ENCODE results near the gene OTOG. TPM values are rescaled to one million over a fixed set of nuclear protein-coding genes. Genes with fewer than 3 reads are reported as not detected.

Gene OTOG
- total and polyA plus RNA-seq, 2 of the 8 experiments (the other 6 are each of a cell fraction or from before 2014, with no cell fraction given): 0.41 to 1.5 TPM

- no peak for TF ChIP-seq CHD7 (IDR thresholded peaks at IDR 0.05; ENCODE audit: insufficient replicate concordance, low read length)
- no peak for TF ChIP-seq HDAC2 (IDR thresholded peaks at IDR 0.05; ENCODE audit: borderline replicate concordance in 1 of 2, low read depth in 2 of 2, low read length in 2 of 2)
- no peak for TF ChIP-seq CREB1 (IDR thresholded peaks at IDR 0.05)
- no peak for TF ChIP-seq KDM1A (IDR thresholded peaks at IDR 0.05; ENCODE audit: borderline replicate concordance, low read length)
- TF ChIP-seq SP2 (IDR thresholded peaks at IDR 0.05; ENCODE audit: low read length): no peak
- TF ChIP-seq CBX5 (IDR thresholded peaks at IDR 0.05; ENCODE audit: low read depth, low read length): no peak
- no peak for TF ChIP-seq CEBPB (IDR thresholded peaks at IDR 0.05; ENCODE audit: low read depth, low read length)
- no peak for TF ChIP-seq JUN (IDR thresholded peaks at IDR 0.05; ENCODE audit: low read depth, low read length)
- no peak for TF ChIP-seq POLR2AphosphoS5 (IDR thresholded peaks at IDR 0.05; ENCODE audit: low read depth, low read length)
Observed at GRCh38 chr11:17518366-17518765, 28.7 kb upstream of the OTOG start (continued).
